WERI-Rb-1 (cell line): ENCODE measurements around the gene KLHL2.

Experiments used
- DNase-seq: peaks from one replicate; pipeline ENCODE4 v3.0.0-alpha.2; 2020
- H3K27ac ChIP-seq: fragments of 250-450 bp; sonication (Bioruptor Pico); 2 replicates; pipeline ENCODE4 v1.5.1; 2020; ENCODE audit warnings: mild to moderate bottlenecking, moderate library complexity
- H3K27me3 ChIP-seq: fragments of 250-450 bp; sonication (Bioruptor Pico); 2 replicates; pipeline ENCODE4 v1.5.1; 2021; ENCODE audit warnings: mild to moderate bottlenecking, low read depth, moderate library complexity; ENCODE audit not compliant: insufficient read depth, severe bottlenecking
- H3K36me3 ChIP-seq: fragments of 250-450 bp; sonication (Bioruptor Pico); 2 replicates; pipeline ENCODE4 v1.5.1; 2020; ENCODE audit warnings: mild to moderate bottlenecking, moderate library complexity
- H3K4me3 ChIP-seq: 2 replicates; pipeline ENCODE4 v1.5.1; 2011; ENCODE audit warnings: low read depth, mild to moderate bottlenecking, control low read depth, low read length
- H3K9me3 ChIP-seq: fragments of 250-450 bp; sonication (Bioruptor Pico); 2 replicates; pipeline ENCODE4 v1.5.1; 2021; ENCODE audit warnings: mild to moderate bottlenecking, moderate library complexity; ENCODE audit not compliant: severe bottlenecking
- TF ChIP-seq, protein P1 (sequence below): IDR thresholded peaks from 2 replicates; pipeline ENCODE4 v1.5.1; 2011; ENCODE audit warnings: low read depth, mild to moderate bottlenecking, control low read depth, inconsistent platforms, low read length

Gene KLHL2

GRCh38 chr4:165293927-165294649 is 86.7 kb downstream of the KLHL2 start:
- H3K27ac ChIP-seq = no peak overlapping the region
- no peak overlapping the region for H3K4me3 ChIP-seq
- TF ChIP-seq, protein P1, sequence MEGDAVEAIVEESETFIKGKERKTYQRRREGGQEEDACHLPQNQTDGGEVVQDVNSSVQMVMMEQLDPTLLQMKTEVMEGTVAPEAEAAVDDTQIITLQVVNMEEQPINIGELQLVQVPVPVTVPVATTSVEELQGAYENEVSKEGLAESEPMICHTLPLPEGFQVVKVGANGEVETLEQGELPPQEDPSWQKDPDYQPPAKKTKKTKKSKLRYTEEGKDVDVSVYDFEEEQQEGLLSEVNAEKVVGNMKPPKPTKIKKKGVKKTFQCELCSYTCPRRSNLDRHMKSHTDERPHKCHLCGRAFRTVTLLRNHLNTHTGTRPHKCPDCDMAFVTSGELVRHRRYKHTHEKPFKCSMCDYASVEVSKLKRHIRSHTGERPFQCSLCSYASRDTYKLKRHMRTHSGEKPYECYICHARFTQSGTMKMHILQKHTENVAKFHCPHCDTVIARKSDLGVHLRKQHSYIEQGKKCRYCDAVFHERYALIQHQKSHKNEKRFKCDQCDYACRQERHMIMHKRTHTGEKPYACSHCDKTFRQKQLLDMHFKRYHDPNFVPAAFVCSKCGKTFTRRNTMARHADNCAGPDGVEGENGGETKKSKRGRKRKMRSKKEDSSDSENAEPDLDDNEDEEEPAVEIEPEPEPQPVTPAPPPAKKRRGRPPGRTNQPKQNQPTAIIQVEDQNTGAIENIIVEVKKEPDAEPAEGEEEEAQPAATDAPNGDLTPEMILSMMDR = no peak
- H3K36me3 ChIP-seq = peaks cover 12% of the 10 kb centered on the region
- H3K27me3 ChIP-seq = no peaks in the 10 kb centered on the region
- no peaks in the 10 kb centered on the region for H3K9me3 ChIP-seq
- no peak for DNase-seq

DNA sequence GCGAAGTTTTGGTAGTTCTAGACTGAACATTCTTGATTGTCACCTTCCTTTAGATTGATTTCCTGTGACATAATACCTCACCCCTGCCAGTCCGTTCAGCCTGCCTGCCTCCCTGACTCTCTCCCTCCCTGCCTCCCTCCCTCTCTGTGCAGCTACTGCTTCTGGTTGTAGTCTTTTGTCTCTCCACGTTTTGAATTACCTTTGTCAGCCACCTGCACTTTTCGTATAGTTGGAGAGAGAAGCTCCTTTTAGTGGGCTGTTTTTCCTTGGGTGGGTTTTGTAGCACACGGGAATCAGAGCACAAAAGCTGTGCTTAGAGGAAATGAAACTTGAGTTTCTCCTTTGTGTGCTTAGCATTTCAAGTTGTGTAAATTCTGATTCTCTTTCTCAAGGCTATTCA is 87.5 kb downstream of the KLHL2 start:
- Histone ChIP-seq H3K36me3 (peaks cover 17% of the 10 kb centered on the region), H3K27me3 (no peaks in the 10 kb centered on the region), H3K27ac (no peak overlapping the region), H3K4me3 (no peak overlapping the region), H3K9me3 (no peaks in the 10 kb centered on the region)
- DNase-seq = no peak
- TF ChIP-seq, protein P1 = no peak

DNA sequence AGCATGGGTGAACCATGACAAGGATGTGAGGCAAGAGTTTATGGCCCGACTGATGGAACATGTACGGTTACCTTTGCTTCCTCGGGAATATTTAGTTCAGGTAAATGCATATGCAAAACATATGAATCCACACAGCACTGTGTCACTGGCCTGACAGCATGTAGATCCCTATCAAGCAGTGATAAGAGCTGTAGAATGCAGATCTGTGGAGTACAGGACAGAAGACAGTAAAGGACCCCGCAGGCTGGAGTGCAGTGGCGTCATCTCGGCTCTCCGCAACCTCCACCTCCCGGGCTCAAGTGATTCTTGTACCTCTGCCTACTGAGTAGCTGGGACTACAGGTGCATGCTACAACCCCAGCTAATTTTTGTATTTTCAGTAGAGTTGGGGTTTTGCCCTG is 90.3 kb downstream of the KLHL2 start:
- H3K36me3 ChIP-seq = peaks cover 17% of the 10 kb centered on the region
- H3K9me3 ChIP-seq = no peaks in the 10 kb centered on the region
- TF ChIP-seq, protein P1 = no peak
- no peak for DNase-seq
- H3K27ac ChIP-seq = no peak overlapping the region
- no peaks in the 10 kb centered on the region for H3K27me3 ChIP-seq
- no peak overlapping the region for H3K4me3 ChIP-seq

- TF ChIP-seq, protein P1 = no peak
- Histone ChIP-seq H3K27me3 (no peaks in the 10 kb centered on the region), H3K36me3 (peaks cover 17% of the 10 kb centered on the region), H3K27ac (no peak overlapping the region), H3K9me3 (no peaks in the 10 kb centered on the region), H3K4me3 (no peak overlapping the region)
- no peak for DNase-seq
Observed at GRCh38 chr4:165299399-165300060, 92.2 kb downstream of the KLHL2 start.

GRCh38 chr4:165301833-165302232 is 94.5 kb downstream of the KLHL2 start:
- DNase-seq = no peak
- Histone ChIP-seq H3K4me3 (no peak overlapping the region), H3K9me3 (no peaks in the 10 kb centered on the region), H3K36me3 (peaks cover 17% of the 10 kb centered on the region), H3K27me3 (no peaks in the 10 kb centered on the region), H3K27ac (no peak overlapping the region)
- TF ChIP-seq, protein P1 = no peak
